ENCODE results near the gene ARID4B.
"Not testable (repeated sequence)": the region's sequence is repeated elsewhere in the genome, so short reads cannot be mapped to it uniquely, and the experiment has no call there.

ARID4B gene

GRCh38 chr1:235159284-235159683 is 168.7 kb downstream of the ARID4B start:
- DNase-seq = not testable (repeated sequence)

GRCh38 chr1:235158680-235159079 is 169.3 kb downstream of the ARID4B start:
- no peak for DNase-seq

- DNase-seq = no peak
Measured at GRCh38 chr1:235157150-235157549, 170.8 kb downstream of the ARID4B start.

- no peak for DNase-seq
Measured at GRCh38 chr1:235156740-235157139, 171.2 kb downstream of the ARID4B start.

- DNase-seq = no peak
Measured at GRCh38 chr1:235156265-235156664, 171.7 kb downstream of the ARID4B start.

GRCh38 chr1:235152235-235152634 is 175.7 kb downstream of the ARID4B start:
- no peak for DNase-seq

GRCh38 chr1:235151033-235151432 is 176.9 kb downstream of the ARID4B start:
- no peak for DNase-seq

- DNase-seq = no peak
Measured at GRCh38 chr1:235149824-235150223, 178.2 kb downstream of the ARID4B start.

- no peak for DNase-seq
Measured at GRCh38 chr1:235147269-235147668, 180.7 kb downstream of the ARID4B start.

GRCh38 chr1:235145639-235146038 is 182.3 kb downstream of the ARID4B start:
- no peak for DNase-seq

- DNase-seq = no peak
Measured at GRCh38 chr1:235142991-235143390, 185.0 kb downstream of the ARID4B start.

GRCh38 chr1:235139315-235139714 is 188.7 kb downstream of the ARID4B start:
- DNase-seq = no peak

- DNase-seq = no peak
Measured at GRCh38 chr1:235138821-235139220, 189.2 kb downstream of the ARID4B start.

- no peak for DNase-seq
Measured at GRCh38 chr1:235136111-235136510, 191.9 kb downstream of the ARID4B start.

GRCh38 chr1:235134171-235134570 is 193.8 kb downstream of the ARID4B start:
- no peak for DNase-seq

- DNase-seq = no peak
Measured at GRCh38 chr1:235133086-235133485, 194.9 kb downstream of the ARID4B start.

- no peak for DNase-seq
Measured at GRCh38 chr1:235131961-235132360, 196.0 kb downstream of the ARID4B start.

GRCh38 chr1:235130766-235131270 is 197.2 kb downstream of the ARID4B start:
- DNase-seq = no peak

GRCh38 chr1:235129774-235130570 is 198.0 kb downstream of the ARID4B start:
- DNase-seq = no peak

- DNase-seq = peak; percentile 97
Measured at GRCh38 chr1:235128456-235129328, 199.3 kb downstream of the ARID4B start, which contains the start of gene TOMM20. Gene TOMM20 (minus strand): TSS chr1:235128837. CDS start chr1:235128715, 122 bp downstream.

- peak; percentile 28 for DNase-seq
Measured at GRCh38 chr1:235127732-235128455, 200.1 kb downstream of the ARID4B start.

GRCh38 chr1:235127203-235127602 is 200.8 kb downstream of the ARID4B start:
- DNase-seq = no peak

GRCh38 chr1:235124665-235125064 is 203.3 kb downstream of the ARID4B start:
- DNase-seq = no peak
